NCI-H226 (cell line): ENCODE measurements around the gene APPL2.
"Not testable (repeated sequence)": the region's sequence is repeated elsewhere in the genome, so short reads cannot be mapped to it uniquely, and the experiment has no call there.

ENCODE experiments used
- DNase-seq: peaks from one replicate; pipeline ENCODE4 v3.0.0-alpha.2; 2015

Gene APPL2

GRCh38 chr12:105256011-105256410 lies 20.0 kb upstream of the APPL2 start:
- DNase-seq: peak; percentile 79

GRCh38 chr12:105253866-105254513 lies 18.0 kb upstream of the APPL2 start:
- DNase-seq: peak; percentile 54

DNA sequence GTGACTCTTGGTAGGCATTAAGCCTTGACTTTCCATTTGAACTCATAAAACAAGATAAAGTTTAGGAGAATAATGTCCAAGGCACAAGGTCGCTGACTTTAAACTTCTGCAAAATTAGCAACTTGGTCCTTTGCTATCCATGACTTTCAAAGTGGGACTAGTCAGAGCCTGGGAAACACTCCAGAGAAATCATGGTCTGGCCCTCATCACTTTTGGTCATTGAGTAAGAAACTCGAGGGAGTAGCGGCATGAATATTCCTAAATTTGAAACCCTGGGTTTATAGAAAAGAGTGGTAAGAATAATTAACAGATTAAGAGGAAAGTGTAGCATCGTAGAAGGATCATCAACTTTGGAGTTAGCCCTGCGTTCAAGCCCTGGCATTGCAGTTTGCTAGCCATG lies 16.9 kb upstream of the APPL2 start:
- no peak for DNase-seq

DNA sequence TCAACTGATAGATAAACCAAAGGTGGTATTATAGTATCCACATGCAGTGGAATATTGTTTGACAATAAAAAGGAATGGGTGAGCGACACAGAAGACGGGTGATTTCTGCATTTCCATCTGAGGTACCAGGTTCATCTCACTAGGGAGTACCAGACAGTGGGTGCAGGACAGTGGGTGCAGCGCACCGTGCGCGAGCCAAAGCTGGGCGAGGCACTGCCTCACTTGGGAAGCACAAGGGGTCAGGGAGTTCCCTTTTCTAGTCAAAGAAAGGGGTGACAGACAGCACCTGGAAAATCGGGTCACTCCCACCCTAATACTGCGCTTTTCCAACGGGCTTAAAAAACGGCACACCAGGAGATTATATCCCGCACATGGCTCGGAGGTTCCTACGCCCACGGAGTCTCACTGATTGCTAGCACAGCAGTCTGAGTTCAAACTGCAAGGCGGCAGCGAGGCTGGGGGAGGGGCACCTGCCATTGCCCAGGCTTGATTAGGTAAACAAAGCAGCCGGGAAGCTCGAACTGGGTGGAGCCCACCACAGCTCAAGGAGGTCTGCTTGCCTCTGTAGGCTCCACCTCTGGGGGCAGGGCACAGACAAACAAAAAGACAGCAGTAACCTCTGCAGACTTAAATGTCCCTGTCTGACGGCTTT lies 9.9 kb upstream of the APPL2 start:
- not testable (repeated sequence) for DNase-seq

- no peak for DNase-seq
These were observed 9.3 kb upstream of the APPL2 start for GRCh38 chr12:105245291-105245690.

DNA sequence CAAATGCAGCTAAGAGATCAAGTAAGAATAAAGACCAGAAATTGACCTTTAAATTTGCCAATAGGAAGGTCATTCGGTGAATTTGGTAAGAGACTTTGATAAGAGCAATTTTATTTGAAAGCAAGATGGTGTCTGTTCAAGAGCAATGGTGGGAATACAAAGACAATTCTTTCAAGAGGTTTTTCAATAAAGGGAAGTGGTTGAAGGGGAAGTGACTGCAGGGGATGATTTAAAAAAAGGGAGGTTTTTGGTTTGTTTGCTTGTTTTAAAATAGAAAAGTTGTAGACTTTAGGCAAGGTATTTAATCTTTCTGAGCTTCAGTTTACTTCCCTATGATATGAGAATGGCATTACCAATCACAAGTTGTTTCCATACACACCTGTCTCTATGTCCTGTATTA lies 4.3 kb upstream of the APPL2 start:
- no peak for DNase-seq

DNA sequence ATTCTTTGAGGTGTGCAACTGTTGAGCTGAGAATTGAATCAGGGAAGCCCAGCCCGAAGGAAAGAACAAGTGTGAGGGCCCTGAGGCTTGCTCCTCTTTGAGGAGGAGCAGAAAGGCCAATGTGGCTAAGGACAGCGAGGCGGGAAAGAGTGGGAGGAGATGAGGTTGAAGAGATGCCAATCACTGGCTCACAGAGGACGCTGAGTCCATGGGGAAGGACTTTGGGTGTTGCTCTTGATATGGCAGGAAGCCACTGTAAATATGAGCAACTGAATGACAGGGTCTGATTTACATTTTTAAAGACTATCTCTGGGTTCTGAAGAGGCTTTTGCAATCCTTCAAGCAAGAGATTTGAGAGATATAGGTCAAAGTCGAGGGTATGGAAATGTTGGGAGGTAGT lies 3.3 kb upstream of the APPL2 start:
- DNase-seq: no peak

DNA sequence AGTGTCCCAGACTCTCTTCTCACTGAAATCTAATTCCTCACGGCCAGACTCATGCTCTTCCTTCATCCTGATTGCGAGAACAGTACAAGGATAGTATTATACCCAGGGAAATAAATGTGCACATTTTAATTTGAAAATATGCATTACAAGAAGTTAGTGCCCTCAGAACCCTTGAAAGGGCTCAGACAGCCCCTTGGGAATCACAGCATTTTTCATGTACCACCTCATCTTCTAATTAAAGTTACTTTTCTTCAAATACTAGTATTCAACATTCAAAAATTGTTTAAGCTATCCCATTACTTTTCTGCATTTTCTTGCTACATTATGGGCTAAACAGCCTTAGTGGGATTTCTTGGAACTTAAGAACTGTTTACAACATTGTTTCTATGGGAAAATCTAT lies 1.7 kb upstream of the APPL2 start:
- DNase-seq: no peak

DNA sequence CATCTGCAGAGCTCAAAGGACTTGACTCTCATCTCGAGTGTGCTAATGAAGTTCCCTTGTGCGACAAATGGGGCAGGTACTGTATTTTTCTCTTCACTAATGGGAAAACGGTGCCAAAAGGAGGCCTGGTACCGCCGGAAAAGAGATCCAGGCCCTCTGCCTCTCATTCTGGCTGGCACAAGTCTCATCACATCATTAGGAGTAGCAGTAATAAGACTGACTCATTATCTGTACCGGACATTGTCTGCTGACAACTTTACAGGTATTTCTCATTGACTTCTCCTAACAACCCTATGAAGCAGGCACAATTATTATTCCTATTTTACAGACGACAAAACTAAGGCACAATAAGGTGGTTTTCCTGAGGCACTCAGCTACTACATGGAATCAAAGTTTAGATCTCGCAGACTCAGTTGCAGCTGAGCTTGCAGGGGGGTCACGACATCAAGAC lies 668 bp downstream of the APPL2 start:
- DNase-seq: no peak

DNA sequence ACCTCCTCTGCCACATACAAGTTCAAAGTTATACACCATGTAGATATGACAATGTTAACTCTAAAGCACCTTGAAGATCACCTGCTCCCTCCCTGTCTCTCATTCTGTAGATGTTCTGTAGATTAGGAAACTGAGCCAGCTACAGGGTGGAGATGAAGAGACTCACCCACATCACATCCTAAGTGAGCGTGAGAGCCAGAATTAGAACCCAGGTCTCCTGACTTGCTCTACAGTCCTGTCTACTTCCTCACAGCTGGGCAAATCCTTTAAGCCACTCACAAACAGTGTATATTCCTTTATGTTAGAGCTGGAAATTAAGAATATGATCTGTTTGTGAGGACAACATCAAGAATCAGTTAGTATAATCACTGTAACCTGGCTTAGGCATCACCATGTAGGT lies 1.8 kb downstream of the APPL2 start:
- DNase-seq: no peak

DNA sequence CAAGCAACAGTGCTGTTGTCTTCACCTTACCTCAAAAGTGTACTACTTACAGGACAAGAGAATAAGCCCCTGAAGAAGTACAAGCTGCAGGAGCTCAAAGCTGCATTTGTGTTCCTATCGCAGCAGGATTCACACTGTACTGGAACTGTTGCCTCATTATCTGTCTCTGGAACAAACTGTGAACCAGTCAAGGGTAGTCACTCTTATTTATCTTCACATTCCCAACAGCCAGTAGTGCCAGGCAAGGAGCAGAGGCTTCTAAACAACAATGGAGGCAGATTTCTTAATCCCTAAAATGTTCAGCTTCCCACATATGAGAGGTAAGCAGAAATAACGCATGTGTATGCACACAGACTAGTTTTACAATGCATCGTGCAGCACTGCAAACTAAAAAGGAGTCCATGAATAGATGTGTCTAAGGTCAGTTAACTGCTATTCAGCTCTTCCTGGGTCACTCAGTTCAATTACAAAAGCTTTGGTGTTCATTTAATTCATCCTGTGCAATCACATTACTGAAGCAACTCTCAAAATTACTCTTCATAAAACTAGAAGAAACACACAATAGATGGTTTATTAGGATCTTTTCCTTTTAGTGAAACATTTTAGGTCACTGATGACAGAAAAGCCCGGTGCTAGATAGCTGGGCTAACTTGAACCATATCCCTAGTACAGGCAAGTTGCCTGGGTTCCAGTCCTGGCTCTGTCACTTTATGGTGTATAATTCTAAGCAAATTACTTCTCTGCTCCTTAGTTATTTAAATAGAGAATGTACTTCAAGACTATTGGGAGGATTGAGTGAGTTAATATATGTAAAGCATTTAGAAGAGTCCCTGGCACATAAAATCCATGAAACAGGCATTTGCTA lies 2.7 kb downstream of the APPL2 start:
- DNase-seq: no peak

DNA sequence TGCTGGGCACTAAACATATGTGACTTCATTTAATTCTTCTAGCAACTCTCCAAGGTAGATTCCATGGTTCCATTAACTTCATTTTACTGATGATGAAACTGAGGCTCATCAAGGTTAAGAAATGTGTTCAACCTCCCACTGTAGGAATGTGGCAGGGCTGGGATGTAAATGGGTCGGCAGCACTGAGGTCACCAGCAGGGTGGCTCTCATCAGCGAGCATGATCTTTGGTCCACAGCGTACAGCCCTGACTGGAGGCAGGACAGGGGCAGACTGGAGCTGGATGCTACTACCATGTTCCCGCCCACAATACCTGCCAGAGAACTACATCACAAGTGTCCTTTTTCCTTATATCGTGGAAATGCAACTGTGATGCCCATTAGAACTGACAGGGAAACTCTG lies 4.6 kb downstream of the APPL2 start:
- DNase-seq: no peak

DNA sequence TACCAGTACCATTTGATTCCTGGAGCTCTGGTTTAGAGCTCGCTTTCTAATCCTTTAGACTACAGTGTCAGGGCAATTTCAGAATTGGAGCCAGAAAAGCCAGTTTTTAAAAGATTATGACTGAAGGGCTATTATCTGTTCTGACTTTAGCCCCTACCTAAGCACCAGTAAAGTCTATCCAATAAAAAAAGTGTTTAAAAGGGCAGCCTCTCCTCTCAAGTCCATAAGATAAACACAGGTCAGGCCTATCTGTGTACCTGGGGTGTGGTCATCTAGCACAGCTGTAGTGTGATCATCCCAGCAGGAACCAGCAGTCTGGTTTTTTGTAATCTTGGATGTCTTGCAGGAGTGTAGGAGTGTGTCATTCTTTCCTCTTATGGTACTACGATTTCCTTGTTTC lies 6.6 kb downstream of the APPL2 start:
- DNase-seq: no peak

DNA sequence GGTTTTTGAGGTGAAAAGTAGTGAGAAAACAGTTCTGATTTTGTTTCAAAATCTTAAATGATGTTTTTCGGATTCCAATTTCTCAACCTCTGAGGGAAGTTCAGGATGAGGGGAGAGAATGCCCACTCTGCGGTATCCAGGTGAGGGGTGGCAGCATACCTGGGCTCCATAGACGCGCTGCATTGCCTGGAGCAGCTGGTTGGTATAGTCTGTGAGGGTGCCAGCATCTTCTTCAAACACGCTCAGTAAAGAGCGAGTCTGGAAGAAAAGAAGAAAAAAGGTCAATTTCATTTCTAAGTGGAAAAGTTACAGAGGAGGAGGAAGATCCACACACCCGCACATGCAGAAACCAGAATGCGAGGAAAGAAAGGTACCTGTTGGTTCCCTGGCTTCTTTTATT lies 7.0 kb downstream of the APPL2 start:
- no peak for DNase-seq

- no peak for DNase-seq
These were observed 7.5 kb downstream of the APPL2 start for GRCh38 chr12:105228494-105228893.

GRCh38 chr12:105227879-105228278 lies 8.1 kb downstream of the APPL2 start:
- DNase-seq: no peak

- DNase-seq: no peak
These were observed 9.8 kb downstream of the APPL2 start for GRCh38 chr12:105226219-105226618.

DNA sequence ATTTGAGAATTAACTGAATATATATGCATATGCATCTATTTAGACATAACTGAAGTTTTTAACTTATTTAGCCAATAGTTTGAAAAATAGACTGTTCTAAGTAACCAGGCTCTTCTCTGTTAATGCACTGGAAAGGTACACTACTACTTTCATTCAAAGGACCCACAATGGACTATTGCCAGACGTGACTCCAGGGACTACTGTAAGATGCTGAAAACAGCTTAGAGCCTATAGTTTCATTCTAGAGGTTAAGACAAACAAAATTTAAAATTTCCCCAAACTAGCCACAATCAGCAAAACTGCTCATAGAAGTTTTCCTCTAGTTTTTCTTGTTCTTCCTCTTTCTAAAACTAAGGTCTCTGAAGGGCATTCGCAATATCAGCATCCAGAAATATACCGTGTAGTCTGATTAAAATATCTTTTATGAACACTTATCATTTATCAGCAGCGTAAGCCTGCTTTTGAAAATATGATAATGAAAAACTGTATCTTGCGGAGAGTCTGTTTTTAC lies 10.4 kb downstream of the APPL2 start:
- DNase-seq: no peak

- DNase-seq: no peak
These were observed 11.6 kb downstream of the APPL2 start for GRCh38 chr12:105224399-105224798.

DNA sequence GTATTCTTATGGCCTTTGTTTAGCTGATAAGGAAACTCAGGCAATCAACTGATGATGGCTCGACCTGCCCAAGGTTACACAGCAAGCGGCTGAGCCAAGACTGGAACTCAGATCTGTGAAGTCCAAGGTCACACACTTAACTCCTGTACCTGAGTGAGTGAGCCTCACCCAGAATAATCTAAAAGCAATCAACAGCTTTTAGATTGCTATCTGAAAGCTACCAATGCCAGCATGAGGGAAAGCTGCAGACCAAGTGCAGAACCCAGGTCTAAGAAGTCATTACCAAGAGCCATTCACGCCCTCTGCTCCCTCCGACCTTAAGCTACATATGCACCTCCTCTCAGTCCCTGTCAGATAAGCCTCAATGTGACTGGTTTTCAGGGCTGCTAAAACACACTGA lies 12.1 kb downstream of the APPL2 start:
- DNase-seq: no peak

- DNase-seq: no peak
These were observed 12.6 kb downstream of the APPL2 start for GRCh38 chr12:105223352-105223845.

DNA sequence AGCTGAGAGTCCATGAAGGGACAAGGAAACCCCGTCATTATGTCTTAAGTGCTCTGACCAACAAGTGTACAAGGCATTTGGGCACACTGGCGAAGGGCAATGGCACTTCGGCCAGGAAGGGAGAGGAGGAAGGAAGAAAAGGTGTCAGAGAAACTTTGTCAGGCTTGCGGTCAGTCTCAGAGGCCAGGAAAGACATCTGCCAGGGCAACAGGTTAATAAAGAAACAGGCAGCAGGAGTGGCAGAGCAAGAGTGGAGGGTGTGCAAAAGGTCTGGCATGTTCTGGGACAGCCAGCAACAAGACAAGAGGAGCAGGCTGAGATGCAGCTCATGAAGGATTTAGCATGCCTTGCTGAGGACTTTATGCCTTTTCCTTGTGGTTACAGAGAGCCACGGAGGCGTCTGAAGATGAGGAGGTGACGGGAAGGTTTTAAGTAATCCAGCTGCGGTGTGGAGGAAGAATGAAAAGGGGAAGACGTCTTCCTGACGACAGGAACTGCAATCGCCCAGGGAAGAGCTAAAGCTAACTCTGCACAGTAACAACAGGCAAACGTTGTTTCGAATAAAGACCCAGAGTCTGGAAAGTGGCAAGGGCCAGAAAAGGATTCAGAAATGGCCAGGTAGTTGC lies 13.1 kb downstream of the APPL2 start:
- DNase-seq: no peak

DNA sequence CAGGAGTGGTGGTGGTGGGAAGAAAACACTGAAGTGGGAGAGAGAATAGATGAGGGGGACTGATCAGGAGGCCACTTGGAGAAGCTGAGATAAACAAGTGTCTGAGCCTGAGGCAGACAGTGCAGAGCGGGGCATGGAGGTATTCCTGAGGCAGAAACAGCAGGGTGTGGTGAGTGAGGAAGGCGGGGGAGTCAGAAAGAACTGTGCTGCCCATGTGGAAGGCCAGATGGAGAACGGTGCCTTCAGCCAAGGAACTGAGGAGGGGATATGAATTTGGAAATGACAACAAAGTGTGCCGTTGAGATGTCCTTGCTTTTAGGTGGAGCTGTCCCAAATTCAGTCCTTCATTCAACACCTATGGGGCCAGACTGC lies 13.7 kb downstream of the APPL2 start:
- DNase-seq: no peak
